Activated T-cell treated with anti-CD3 and anti-CD28 coated beads, Interleukin-2, amount 50 U/mL, for 24 hours (primary cell): ENCODE data around the gene PCDHGA3.
A peak's percentile ranks its signal among the peaks of the same experiment; 100 is the strongest.
"Not testable (repeated sequence)": the region's sequence is repeated elsewhere in the genome, so short reads cannot be mapped to it uniquely, and the experiment has no call there.

ENCODE experiments used
- DNase-seq: peaks from one replicate; pipeline ENCODE4 v3.0.0-alpha.2; 2020
- H3K27ac Mint-ChIP-seq: 2 replicates; pipeline ENCODE4 v1.8.0; 2020; ENCODE audit warnings: mild to moderate bottlenecking, mixed read lengths
- H3K27me3 Mint-ChIP-seq: 2 replicates; pipeline ENCODE4 v1.8.0; 2020; ENCODE audit warnings: mixed read lengths
- H3K36me3 Mint-ChIP-seq: 2 replicates; pipeline ENCODE4 v1.8.0; 2020; ENCODE audit warnings: low read depth, mixed read lengths
- H3K4me1 Mint-ChIP-seq: 2 replicates; pipeline ENCODE4 v1.8.0; 2020; ENCODE audit warnings: low read depth, mixed read lengths
- H3K4me3 Mint-ChIP-seq: 2 replicates; pipeline ENCODE4 v1.8.0; 2020; ENCODE audit warnings: mild to moderate bottlenecking, moderate library complexity, mixed read lengths
- H3K9me3 Mint-ChIP-seq: 2 replicates; pipeline ENCODE4 v1.8.0; 2020; ENCODE audit warnings: mixed read lengths

Gene PCDHGA3

DNA sequence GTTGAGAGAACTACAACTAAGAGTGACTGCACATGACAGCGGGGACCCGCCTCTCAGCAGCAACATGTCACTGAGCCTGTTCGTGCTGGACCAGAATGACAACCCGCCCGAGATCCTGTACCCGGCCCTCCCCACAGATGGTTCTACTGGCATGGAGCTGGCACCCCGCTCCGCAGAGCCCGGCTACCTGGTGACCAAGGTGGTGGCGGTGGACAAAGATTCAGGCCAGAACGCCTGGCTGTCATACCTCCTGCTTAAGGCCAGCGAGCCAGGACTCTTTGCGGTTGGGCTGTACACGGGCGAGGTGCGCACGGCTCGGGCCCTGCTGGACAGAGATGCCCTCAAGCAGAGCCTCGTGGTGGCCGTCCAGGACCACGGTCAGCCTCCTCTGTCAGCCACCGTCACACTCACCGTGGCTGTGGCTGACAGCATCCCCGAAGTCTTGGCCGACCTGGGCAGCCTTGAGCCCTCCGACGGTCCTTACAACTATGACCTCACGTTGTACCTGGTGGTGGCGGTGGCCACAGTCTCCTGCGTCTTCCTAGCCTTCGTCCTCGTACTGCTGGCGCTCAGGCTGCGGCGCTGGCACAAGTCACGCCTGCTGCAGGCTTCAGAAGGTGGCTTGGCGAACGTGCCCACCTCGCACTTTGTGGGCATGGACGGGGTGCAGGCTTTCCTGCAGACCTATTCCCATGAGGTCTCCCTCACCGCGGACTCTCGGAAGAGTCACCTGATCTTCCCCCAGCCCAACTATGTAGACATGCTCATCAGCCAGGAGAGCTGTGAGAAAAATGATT is 41.0 kb downstream of the PCDHGA3 start:
- peaks cover 13% of the 10 kb centered on the region for H3K36me3 Mint-ChIP-seq
- peaks cover 88% of the 10 kb centered on the region for H3K27me3 Mint-ChIP-seq
- no peak overlapping the region for H3K27ac Mint-ChIP-seq
- no peaks in the 10 kb centered on the region for H3K4me1 Mint-ChIP-seq
- no peak for DNase-seq
- H3K9me3 Mint-ChIP-seq, result peaks cover 46% of the 10 kb centered on the region
- no peak overlapping the region for H3K4me3 Mint-ChIP-seq

DNA sequence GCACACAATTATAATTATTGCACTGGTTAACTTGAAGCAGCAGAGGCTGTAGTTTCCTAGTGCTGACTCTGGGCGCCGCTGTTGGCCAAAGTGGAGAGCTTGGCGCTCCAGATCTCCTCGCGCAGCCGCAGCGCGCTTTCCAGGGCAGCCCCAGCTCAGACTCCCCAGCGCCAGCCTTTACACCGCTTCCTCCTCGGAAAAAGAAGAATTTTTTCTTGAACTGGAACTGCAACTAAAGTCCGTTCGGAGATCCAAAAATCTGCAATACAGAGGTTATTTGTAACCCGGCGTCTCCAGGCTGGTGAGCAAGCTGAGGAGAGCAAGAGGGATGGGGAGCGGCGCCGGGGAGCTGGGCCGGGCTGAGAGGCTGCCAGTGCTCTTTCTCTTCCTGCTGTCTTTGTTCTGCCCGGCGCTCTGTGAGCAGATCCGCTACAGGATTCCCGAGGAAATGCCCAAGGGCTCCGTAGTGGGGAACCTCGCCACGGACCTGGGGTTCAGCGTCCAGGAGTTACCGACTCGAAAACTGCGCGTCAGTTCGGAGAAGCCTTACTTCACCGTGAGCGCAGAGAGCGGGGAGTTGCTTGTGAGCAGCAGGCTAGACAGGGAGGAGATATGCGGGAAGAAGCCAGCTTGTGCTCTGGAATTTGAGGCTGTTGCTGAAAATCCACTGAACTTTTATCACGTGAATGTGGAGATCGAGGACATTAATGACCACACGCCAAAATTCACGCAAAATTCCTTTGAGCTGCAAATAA is 44.1 kb downstream of the PCDHGA3 start, which contains the start of gene PCDHGB4:
Gene PCDHGB4, plus strand, starts transcription at position 142 of the 755 bp plus-strand sequence. Its CDS starts 187 bp downstream, at position 329.
- Mint-ChIP-seq H3K27me3 (peaks cover 89% of the 10 kb centered on the region), H3K36me3 (peaks cover 14% of the 10 kb centered on the region), H3K4me3 (peak within 1 kb of the TSS; percentile 51), H3K9me3 (peaks cover 54% of the 10 kb centered on the region)
- not testable (repeated sequence) for H3K4me1 Mint-ChIP-seq, DNase-seq, H3K27ac Mint-ChIP-seq

DNA sequence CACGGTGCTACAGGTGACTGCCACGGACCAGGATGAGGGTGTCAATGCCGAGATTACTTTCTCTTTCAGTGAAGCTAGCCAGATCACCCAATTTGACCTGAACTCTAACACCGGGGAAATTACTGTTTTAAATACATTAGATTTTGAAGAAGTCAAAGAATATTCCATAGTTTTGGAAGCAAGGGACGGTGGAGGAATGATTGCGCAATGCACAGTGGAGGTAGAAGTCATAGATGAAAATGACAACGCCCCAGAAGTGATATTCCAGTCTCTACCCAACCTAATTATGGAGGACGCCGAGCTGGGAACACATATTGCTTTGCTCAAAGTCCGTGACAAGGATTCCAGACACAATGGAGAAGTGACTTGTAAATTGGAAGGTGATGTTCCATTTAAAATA is 45.0 kb downstream of the PCDHGA3 start:
- H3K4me1 Mint-ChIP-seq, result peaks cover 2% of the 10 kb centered on the region
- H3K9me3 Mint-ChIP-seq, result peaks cover 56% of the 10 kb centered on the region
- H3K4me3 Mint-ChIP-seq, result no peak overlapping the region
- no peak overlapping the region for H3K27ac Mint-ChIP-seq
- no peak for DNase-seq
- peaks cover 89% of the 10 kb centered on the region for H3K27me3 Mint-ChIP-seq
- H3K36me3 Mint-ChIP-seq, result peaks cover 16% of the 10 kb centered on the region

DNA sequence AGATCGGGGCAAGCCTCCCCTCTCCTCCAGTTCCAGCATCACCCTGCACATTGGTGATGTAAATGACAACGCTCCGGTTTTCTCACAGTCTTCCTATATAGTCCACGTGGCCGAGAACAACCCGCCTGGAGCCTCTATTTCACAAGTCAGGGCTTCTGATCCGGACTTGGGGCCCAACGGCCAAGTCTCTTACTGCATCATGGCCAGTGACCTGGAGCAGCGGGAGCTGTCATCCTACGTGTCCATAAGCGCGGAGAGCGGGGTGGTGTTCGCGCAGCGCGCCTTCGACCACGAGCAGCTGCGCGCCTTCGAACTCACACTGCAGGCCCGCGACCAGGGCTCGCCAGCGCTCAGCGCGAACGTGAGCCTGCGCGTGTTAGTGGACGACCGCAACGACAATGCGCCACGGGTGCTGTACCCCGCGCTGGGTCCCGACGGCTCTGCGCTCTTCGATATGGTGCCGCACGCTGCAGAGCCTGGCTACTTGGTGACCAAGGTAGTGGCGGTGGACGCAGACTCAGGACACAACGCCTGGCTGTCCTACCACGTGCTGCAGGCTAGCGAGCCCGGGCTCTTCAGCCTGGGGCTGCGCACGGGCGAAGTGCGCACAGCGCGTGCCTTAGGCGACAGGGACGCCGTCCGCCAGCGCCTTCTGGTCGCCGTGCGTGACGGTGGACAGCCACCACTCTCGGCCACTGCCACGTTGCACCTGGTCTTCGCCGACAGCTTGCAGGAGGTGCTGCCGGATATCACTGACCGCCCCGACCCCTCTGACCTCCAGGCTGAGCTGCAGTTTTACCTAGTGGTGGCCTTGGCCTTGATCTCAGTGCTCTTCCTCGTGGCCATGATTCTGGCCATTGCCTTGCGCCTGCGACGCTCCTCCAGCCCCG is 45.8 kb downstream of the PCDHGA3 start:
- Mint-ChIP-seq H3K27me3 (peaks cover 89% of the 10 kb centered on the region), H3K27ac (no peak overlapping the region), H3K36me3 (peaks cover 18% of the 10 kb centered on the region), H3K4me1 (peaks cover 2% of the 10 kb centered on the region), H3K4me3 (no peak overlapping the region), H3K9me3 (peaks cover 57% of the 10 kb centered on the region)
- no peak for DNase-seq

DNA sequence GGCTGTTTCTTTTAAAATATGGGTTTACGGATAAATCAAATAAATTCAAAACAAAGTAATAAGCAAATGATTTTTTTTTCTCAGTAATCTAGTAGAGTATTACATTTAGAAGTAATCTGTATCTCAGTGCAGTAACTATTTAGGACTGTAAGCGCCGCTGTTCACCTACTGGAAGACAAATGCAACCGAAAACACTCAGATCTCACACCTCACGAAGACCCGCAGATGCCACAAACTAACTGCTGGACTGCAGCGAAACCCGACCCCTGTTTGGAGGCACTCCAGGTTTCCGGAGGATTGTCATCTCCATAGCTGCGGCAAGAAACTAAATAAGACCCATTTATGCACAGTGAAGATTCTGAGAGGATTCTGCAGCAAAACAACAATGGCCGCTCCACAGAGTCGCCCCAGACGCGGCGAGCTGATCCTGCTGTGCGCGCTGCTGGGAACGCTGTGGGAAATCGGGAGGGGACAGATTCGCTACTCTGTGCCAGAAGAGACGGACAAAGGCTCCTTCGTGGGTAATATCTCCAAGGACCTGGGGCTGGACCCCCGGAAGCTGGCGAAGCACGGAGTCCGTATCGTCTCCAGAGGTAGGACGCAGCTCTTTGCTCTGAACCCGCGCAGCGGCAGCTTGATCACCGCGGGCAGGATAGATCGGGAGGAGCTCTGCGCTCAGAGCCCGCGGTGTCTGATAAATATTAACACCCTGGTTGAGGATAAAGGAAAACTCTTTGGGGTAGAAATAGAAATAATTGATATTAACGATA is 49.0 kb downstream of the PCDHGA3 start, which contains the start of gene PCDHGA8:
Gene PCDHGA8, plus strand, starts transcription at position 205 of the 770 bp plus-strand sequence. Its CDS starts 181 bp downstream, at position 386.
- H3K4me1 Mint-ChIP-seq, result peaks cover 2% of the 10 kb centered on the region
- H3K27ac Mint-ChIP-seq, result no peak within 1 kb of the TSS
- no peak within 1 kb of the TSS for H3K4me3 Mint-ChIP-seq
- H3K27me3 Mint-ChIP-seq, result peaks cover 84% of the 10 kb centered on the region
- H3K9me3 Mint-ChIP-seq, result peaks cover 48% of the 10 kb centered on the region
- H3K36me3 Mint-ChIP-seq, result peaks cover 22% of the 10 kb centered on the region
- DNase-seq, result no peak

DNA sequence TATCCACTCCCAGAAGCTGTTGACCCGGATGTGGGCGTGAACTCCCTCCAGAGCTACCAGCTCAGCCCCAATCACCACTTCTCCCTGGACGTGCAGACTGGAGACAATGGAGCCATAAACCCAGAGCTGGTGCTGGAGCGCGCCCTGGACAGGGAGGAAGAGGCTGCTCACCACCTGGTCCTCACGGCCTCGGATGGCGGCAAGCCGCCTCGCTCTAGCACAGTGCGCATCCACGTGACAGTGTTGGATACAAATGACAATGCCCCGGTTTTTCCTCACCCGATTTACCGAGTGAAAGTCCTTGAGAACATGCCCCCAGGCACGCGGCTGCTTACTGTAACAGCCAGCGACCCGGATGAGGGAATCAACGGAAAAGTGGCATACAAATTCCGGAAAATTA is 49.6 kb downstream of the PCDHGA3 start:
- Mint-ChIP-seq H3K27me3 (peaks cover 85% of the 10 kb centered on the region), H3K4me3 (no peak overlapping the region), H3K27ac (no peak overlapping the region), H3K9me3 (peaks cover 45% of the 10 kb centered on the region), H3K4me1 (peaks cover 2% of the 10 kb centered on the region), H3K36me3 (peaks cover 21% of the 10 kb centered on the region)
- DNase-seq, result no peak

DNA sequence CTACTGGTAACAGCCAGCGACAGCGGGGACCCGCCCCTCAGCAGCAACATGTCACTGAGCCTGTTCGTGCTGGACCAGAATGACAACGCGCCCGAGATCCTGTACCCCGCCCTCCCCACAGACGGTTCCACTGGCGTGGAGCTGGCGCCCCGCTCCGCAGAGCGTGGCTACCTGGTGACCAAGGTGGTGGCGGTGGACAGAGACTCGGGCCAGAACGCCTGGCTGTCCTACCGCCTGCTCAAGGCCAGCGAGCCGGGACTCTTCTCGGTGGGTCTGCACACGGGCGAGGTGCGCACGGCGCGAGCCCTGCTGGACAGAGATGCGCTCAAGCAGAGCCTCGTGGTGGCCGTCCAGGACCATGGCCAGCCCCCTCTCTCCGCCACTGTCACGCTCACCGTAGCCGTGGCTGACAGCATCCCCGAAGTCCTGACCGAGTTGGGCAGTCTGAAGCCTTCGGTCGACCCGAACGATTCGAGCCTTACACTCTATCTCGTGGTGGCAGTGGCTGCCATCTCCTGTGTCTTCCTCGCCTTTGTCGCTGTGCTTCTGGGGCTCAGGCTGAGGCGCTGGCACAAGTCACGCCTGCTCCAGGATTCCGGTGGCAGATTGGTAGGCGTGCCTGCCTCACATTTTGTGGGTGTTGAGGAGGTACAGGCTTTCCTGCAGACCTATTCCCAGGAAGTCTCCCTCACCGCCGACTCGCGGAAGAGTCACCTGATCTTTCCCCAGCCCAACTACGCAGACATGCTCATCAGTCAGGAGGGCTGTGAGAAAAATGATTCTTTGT is 51.0 kb downstream of the PCDHGA3 start:
- H3K4me3 Mint-ChIP-seq, DNase-seq, H3K27ac Mint-ChIP-seq, H3K4me1 Mint-ChIP-seq: not testable (repeated sequence)
- Mint-ChIP-seq H3K36me3 (peaks cover 23% of the 10 kb centered on the region), H3K9me3 (peaks cover 43% of the 10 kb centered on the region), H3K27me3 (peaks cover 85% of the 10 kb centered on the region)
